Heart left ventricle (tissue), 16 donors: ENCODE measurements around the gene PDCD4. TPM values are rescaled to one million over a fixed set of nuclear protein-coding genes. Genes with fewer than 3 reads are reported as not detected.

ENCODE experiments used
- ATAC-seq, 4 donors: fragments of 200-7000 bp; cut with Tn5 transposase; one replicate each; pipeline ENCODE4 v1.9.1; 2020 to 2022; ENCODE audit warnings: moderate library complexity in 4 of 4, mild to moderate bottlenecking in 3 of 4, moderate number of reproducible peaks in 1 of 4
- DNase-seq, 5 donors: peaks; one replicate each; pipeline ENCODE4 v3.0.0-alpha.2; 2020
- H3K27ac ChIP-seq, 12 donors: fragments of 200-600 bp; sonication (generic) in 4 of 12; one replicate each; pipeline versions ENCODE4 v1.5.0 to v1.8.0; 2016 to 2022; ENCODE audit warnings: mild to moderate bottlenecking in 2 of 12
- H3K27me3 ChIP-seq, 9 donors: fragments of 200-600 bp; sonication (generic) in 2 of 9; one replicate each; pipeline versions ENCODE4 v1.5.1 to v1.8.0; 2016 to 2022; ENCODE audit warnings: mild to moderate bottlenecking in 3 of 9
- H3K36me3 ChIP-seq, 9 donors: fragments of 200-600 bp; sonication (generic) in 2 of 9; one replicate each; pipeline versions ENCODE4 v1.5.0 to v1.8.0; 2018 to 2022; ENCODE audit warnings: mild to moderate bottlenecking in 2 of 9
- H3K4me1 ChIP-seq, 12 donors: fragments of 200-600 bp; sonication (generic) in 4 of 12; one replicate each; pipeline versions ENCODE4 v1.5.0 to v1.8.0; 2016 to 2022; ENCODE audit warnings: mild to moderate bottlenecking in 3 of 12
- H3K4me3 ChIP-seq, 12 donors: fragments of 200-600 bp; sonication (generic) in 4 of 12; one replicate each; pipeline versions ENCODE4 v1.5.0 to v1.8.0; 2017 to 2022; ENCODE audit warnings: mild to moderate bottlenecking in 9 of 12, moderate library complexity in 4 of 12
- H3K9me3 ChIP-seq, 12 donors: fragments of 200-600 bp; sonication (generic) in 4 of 12; one replicate each; pipeline versions ENCODE4 v1.5.0 to v1.8.0; 2016 to 2022; ENCODE audit warnings: mild to moderate bottlenecking in 1 of 12
- POLR2A ChIP-seq, 2 donors: fragments of 450-650 bp; IDR thresholded peaks; one replicate each; pipeline ENCODE4 v1.6.1; 2017; ENCODE audit warnings: antibody characterized with exemption in 2 of 2, mild to moderate bottlenecking in 2 of 2, moderate library complexity in 2 of 2
- WGBS, 4 donors: extraction: QIAGEN DNeasy Blood & Tissue Kit in 2 of 4; methylation state at CpG; one replicate each; pipeline versions ENCODE4 v1.1.5 to v1.1.7; 2013 to 2018; 5-methylcytosine and 5-hydroxymethylcytosine counted together
- intact Hi-C, 10 donors: fragments of 100-400 bp; cut with DNase I; formaldehyde crosslinking; loops; one replicate each; pipeline versions ENCODE4 v1.11.1 to v1.14.2; 2022
- polyA plus RNA-seq, 2 donors: library from polyadenylated mRNA; stranded (reverse); fragments of 200-250 nt; gene quantifications; one replicate each; pipeline ENCODE4 v1.2.3, GENCODE V29; 2013
- total RNA-seq, 9 donors: library from RNA; depleted of rRNA in 2 of 9; stranded (reverse); fragments of >200 nt in 2 of 9; fragmentation: NEBNext Ultra II Directional in 3 of 9; extraction: Animal tissue kit (Norgen Biotek cat#: 25700) in 3 of 9; gene quantifications; one replicate each; pipeline versions ENCODE4 v1.1.0 to v1.2.4, GENCODE V29; 2016 to 2023
- TF ChIP-seq, protein P1 (sequence below), 12 donors: fragments of 200-600 bp; sonication (generic) in 4 of 12; IDR thresholded peaks; one replicate each; pipeline versions ENCODE4 v1.5.0 to v1.8.0; 2018 to 2022; ENCODE audit warnings: antibody characterized with exemption in 12 of 12, mild to moderate bottlenecking in 5 of 12
- donor health status: ischemic (EF 13 %, LVEDD 7.1; RV severe dilation, severe dysfunction).
- donor health status: healthy with polysubstance abuse.
- donor health status: DM: no; HTN: yes; CAD: no.
- donor health status: DM: no; HTN: no; CAD: no.
- donor health status: ischemic (EF 25% LVEDD 6.9; RV normal size, moderate dysfunction).
- donor health status: ischemic (EF 25% LVEDD 5.7; RV mildly dilated, moderate dysfunction).
- donor health status: healthy.
- donor health status: DM: yes; HTN: yes; CAD: no.
- donor health status: ischemic (EF 35%, LVEDD 5.7; RV mildly dilated, moderate dysfunction).
- donor health status: nonischemic (EF 11% LVEDD 7.7; RV severe dilation, severe dysfunction).
- donor health status: DM: yes; HTN: yes; CAD: no.
- donor health status: PGD.
- donor health status: ischemic (EF 29% LVEDD 5.4; RV normal size, mild dysfunction).
- donor health status: nonischemic (EF 23%, LVEDD 6.1; RV moderate dilation, normal function).

PDCD4 gene
- total and polyA plus RNA-seq, 11 donors = 18.2 to 73.2 (median 42.6) TPM

DNA sequence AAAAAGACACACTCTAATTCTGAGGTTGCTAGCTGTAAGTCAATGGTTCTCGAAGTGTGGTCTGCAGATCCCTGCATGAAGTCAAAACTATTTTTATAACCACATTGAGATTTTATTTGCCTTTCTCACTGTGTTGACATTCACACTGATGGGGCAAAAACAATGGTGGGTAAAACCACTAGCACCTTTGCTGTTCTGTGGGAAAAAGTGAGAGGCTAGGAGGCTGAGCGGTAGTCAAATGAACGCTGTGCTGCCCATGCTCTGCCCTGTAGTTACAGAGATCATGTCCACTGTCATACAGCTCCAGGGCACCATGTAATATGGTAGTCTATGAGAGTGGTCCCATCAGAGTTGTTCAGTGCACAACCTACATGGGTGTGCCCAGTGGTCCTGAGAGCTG, 21.6 kb upstream of the PDCD4 start:
- H3K9me3 ChIP-seq = no peaks in the 10 kb centered on the region
- TF ChIP-seq, protein P1, sequence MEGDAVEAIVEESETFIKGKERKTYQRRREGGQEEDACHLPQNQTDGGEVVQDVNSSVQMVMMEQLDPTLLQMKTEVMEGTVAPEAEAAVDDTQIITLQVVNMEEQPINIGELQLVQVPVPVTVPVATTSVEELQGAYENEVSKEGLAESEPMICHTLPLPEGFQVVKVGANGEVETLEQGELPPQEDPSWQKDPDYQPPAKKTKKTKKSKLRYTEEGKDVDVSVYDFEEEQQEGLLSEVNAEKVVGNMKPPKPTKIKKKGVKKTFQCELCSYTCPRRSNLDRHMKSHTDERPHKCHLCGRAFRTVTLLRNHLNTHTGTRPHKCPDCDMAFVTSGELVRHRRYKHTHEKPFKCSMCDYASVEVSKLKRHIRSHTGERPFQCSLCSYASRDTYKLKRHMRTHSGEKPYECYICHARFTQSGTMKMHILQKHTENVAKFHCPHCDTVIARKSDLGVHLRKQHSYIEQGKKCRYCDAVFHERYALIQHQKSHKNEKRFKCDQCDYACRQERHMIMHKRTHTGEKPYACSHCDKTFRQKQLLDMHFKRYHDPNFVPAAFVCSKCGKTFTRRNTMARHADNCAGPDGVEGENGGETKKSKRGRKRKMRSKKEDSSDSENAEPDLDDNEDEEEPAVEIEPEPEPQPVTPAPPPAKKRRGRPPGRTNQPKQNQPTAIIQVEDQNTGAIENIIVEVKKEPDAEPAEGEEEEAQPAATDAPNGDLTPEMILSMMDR (IDR thresholded peaks at IDR 0.05) = no peak
- TF ChIP-seq POLR2A (IDR thresholded peaks at IDR 0.05) = no peak
- ATAC-seq (no peak), DNase-seq (no peak)
- intact Hi-C loops = no loop called here
- no peak overlapping the region for H3K27ac ChIP-seq
- H3K4me3 ChIP-seq = no peak overlapping the region
- 93 to 98% (median 95%) methylated on average over 3 of the region's 3 CpGs for WGBS, 4 donors
- H3K4me1 ChIP-seq = peaks cover 0 to 24% (median 0%) of the 10 kb centered on the region in 12 donors
- no peaks in the 10 kb centered on the region for H3K27me3 ChIP-seq
- H3K36me3 ChIP-seq = no peaks in the 10 kb centered on the region

DNA sequence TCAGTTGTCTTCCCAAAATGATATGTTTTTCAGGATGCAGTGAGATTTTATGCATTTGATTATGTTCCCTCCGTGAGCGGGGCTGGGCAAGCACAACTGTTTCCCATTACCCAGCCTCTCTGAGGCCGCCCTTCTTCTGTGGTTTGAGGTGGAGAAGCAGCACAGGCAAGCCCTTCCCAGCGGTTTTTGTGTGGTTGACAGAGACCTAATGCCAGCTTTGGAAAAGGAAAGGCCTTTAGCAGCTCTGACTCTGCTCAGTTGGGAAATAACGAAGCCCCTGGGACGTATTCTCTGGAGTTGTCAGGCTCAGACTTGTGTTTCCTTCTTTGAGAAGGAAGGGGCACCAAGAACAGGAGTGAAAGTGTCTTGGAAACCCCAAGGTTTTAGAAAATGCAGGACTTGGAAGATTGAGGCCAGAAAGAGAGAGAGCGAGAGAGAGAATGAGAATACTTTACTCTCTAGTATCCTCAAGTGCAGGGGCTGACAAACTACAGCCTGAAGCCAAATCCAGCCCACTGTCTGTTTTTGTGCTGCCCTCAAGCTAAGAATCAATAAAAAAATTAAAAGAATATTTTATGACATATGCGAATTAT, 20.6 kb upstream of the PDCD4 start:
- H3K27me3 ChIP-seq = no peaks in the 10 kb centered on the region
- H3K27ac ChIP-seq = no peak overlapping the region
- no peaks in the 10 kb centered on the region for H3K36me3 ChIP-seq
- no peak for TF ChIP-seq POLR2A (IDR thresholded peaks at IDR 0.05)
- TF ChIP-seq, protein P1 (IDR thresholded peaks at IDR 0.05) = no peak
- DNase-seq (no peak), ATAC-seq (no peak)
- 81 to 88% (median 84%) methylated on average over 8 of the region's 8 CpGs for WGBS, 4 donors
- peaks cover 0 to 24% (median 0%) of the 10 kb centered on the region in 12 donors for H3K4me1 ChIP-seq
- no peak overlapping the region for H3K4me3 ChIP-seq
- no peaks in the 10 kb centered on the region for H3K9me3 ChIP-seq
- intact Hi-C loops = no loop called here

DNA sequence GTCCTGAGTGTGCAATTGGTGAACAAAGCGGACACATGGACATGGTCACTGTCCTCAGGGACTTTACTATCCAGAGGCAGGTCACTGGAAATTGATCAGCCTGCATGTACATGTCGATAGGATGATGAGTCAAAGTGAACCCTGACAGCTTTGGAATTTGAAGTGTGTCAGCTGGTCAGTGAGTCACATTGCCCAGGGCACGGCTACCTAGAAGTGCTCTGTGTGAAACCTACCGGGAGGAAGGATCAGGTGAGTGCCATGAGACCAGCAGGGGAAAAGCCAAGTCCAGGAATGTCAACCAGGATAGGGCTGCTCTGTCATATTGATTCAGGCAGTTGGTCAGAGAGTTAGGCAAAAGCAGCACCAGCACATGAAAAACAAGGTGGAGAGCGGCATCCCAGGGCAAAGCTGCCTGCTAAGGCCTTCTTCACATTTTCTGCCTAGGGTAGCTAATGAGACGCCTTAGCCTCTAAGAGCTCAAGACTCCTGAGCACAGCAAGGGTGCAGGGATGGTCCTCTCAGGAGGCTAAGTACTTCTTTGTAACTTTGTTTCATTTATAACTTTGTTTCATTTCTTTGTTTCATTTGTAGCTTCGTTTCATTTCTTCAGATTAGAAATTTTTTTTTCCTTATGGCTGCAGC, 19.4 kb upstream of the PDCD4 start:
- Histone ChIP-seq H3K27ac (no peak overlapping the region), H3K36me3 (no peaks in the 10 kb centered on the region), H3K4me3 (no peak overlapping the region), H3K4me1 (peaks cover 0 to 28% (median 2%) of the 10 kb centered on the region in 12 donors), H3K9me3 (no peaks in the 10 kb centered on the region), H3K27me3 (no peaks in the 10 kb centered on the region)
- WGBS, 4 donors = 65 to 74% (median 69%) methylated on average over 7 of the region's 7 CpGs
- intact Hi-C loops = no loop called here
- TF ChIP-seq POLR2A (IDR thresholded peaks at IDR 0.05) = no peak
- TF ChIP-seq, protein P1 (IDR thresholded peaks at IDR 0.05) = no peak
- DNase-seq (peak in 1 of 5 donors; percentile 1), ATAC-seq (peak in 2 of 4 donors; percentile 31 to 40)

DNA sequence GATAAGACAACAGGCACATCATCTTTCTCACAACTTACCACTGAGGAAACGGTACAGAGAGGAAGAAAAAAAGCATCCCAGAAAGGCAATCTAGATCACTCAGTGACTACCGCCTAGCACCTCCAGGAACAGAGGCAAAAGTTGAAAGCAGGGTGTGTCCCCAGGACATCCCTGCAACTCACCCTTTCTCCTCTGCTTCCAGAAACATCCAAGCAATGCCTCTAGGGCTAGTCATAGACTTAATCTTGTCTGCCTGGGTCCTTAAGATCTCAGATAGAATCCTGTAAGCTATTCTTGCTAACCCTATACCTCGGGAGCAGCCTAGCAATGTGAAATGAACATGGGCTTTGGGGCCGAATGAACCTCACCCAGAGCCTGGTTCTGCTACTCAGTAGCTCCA, 18.8 kb upstream of the PDCD4 start:
- Histone ChIP-seq H3K9me3 (no peaks in the 10 kb centered on the region), H3K27ac (no peak overlapping the region), H3K4me1 (peaks cover 0 to 34% (median 7%) of the 10 kb centered on the region in 12 donors), H3K4me3 (no peak overlapping the region), H3K36me3 (no peaks in the 10 kb centered on the region), H3K27me3 (no peaks in the 10 kb centered on the region)
- DNase-seq (no peak), ATAC-seq (no peak)
- no peak for TF ChIP-seq POLR2A (IDR thresholded peaks at IDR 0.05)
- TF ChIP-seq, protein P1 (IDR thresholded peaks at IDR 0.05) = no peak
- intact Hi-C loops = no loop called here
- WGBS, 4 donors = 82 to 94% (median 87%) methylated on average over 4 of the region's 4 CpGs
